NCI-H2081 treated with DMSO at 0.1 percent for 48 hours (cell line): ENCODE data around the gene SUPT20HL2.
"Not testable (repeated sequence)": the region's sequence is repeated elsewhere in the genome, so short reads cannot be mapped to it uniquely, and the experiment has no call there.

Experiments
- DNase-seq: peaks from one replicate; lab custom pipeline; 2025; lab: John Stamatoyannopoulos, UW

Gene SUPT20HL2

GRCh38 chrX:24314019-24314635 lies at the start of gene SUPT20HL2:
Gene SUPT20HL2, minus strand, starts transcription at chrX:24314069. Its CDS starts 754 bp downstream, at chrX:24313315.
- no peak for DNase-seq

DNA sequence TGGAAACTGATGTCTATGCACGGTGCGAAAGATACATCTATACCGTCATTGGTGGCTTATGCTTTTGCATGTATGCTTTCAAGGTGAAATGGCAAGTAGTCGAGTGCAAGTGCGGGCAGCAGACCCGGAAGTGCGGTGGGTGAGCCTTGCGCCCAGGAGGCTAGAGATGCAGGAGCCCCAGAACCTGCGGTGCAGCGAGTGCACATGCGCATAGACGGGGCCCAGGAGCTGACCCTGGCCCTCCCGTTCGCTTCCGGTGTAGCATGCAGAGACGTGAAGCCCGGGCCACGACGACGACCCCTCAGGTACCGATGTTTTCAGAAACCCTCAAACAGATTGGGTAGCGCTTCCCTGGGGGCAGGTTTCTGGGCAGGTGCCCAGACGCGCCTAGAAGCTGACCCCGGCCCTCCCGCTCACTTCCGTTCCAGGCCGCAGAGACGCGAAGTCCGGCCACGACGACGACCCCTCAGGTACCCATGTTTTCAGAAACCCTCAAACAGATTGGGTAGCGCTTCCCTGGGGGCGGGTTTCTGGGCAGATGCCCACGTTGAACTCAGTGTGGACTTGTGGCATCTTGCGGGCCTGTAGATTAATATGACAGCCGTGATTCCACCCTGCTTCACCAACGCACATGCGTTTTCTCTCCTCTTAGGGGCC lies 48.3 kb upstream of the SUPT20HL2 start:
- not testable (repeated sequence) for DNase-seq

DNA sequence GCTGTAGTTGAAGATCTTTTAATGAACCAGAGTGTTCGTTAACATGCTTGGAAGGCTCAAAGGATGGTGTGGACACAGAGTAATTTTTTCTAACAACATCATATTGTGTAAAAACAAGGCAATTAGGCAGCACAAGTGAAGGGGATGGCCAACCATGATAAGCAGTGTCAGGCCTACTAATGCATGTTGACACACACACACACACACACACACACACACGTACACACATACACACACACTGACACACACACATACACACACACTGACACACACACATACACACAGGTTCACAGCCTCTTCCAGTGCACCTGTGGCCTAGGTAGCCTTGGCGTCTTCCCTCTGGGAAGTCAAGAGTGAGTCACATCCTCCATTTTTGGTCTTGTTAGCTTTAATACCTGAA lies 46.4 kb upstream of the SUPT20HL2 start, which contains the start of gene SUPT20HL1:
Gene SUPT20HL1, plus strand, starts transcription at position 368 of the 400 bp plus-strand sequence. CDS start 2,122 bp downstream, outside the sequence.
- no peak for DNase-seq

DNA sequence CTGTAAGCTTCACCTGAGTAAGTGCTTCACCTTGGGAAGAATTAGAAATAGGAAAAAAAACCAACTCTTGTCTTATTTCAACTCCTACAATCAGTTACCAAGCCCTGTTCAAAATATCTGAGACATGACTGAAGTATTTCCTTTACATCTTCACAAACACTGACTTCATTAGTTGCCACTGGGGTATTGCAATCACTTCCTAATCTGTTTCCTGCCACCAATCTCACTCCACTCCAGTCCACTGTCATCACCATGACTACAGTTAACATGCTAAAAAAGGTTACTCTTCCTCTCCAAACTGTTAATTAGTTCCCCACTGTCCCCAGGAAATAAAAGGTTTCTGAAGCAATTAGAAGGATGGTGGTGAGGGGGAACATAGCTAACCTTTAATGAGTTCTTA lies 43.2 kb upstream of the SUPT20HL2 start:
- no peak for DNase-seq

DNA sequence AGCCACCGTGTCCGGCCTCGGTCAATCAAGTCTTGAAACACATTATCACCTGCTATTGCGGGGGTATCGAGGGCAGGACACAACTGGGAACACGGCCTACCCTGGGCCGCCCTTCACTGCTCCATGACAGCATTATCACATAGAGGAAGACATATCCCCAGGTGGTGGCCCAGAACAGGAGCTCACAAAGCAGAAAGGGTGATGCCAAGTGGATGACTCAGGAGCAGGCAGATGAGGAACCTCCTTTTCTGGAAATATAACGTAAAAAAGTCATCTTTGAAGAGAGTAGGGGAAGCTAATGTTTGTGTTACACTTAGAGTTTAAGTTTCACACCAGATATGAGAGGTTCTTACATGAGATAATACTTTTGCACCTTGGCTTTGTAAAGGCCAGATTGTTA lies 41.2 kb upstream of the SUPT20HL2 start:
- no peak for DNase-seq

DNA sequence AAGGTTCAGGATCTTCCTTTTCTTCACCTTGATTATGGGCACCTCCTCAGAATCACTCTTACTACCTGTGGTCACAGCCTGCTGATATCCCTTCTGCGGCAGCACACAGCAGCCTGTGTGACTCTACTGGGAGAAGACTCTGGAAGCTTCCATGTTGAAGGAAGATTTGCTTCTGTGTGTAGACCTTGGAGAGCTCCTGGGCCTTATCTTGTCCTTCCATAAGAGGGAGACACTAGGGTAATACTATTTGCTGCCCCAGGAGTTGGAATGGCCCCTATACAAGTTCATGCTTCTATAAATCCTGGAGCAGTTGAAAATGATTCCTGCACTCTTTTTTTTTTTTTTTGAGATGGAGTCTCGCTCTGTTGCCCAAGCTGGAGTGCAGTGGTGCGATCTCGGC lies 36.3 kb upstream of the SUPT20HL2 start:
- DNase-seq, result no peak

- DNase-seq, result no peak
Measured at GRCh38 chrX:24347881-24348280, 34.0 kb upstream of the SUPT20HL2 start.

- DNase-seq, result no peak
Measured at GRCh38 chrX:24343719-24344118, 29.9 kb upstream of the SUPT20HL2 start.

DNA sequence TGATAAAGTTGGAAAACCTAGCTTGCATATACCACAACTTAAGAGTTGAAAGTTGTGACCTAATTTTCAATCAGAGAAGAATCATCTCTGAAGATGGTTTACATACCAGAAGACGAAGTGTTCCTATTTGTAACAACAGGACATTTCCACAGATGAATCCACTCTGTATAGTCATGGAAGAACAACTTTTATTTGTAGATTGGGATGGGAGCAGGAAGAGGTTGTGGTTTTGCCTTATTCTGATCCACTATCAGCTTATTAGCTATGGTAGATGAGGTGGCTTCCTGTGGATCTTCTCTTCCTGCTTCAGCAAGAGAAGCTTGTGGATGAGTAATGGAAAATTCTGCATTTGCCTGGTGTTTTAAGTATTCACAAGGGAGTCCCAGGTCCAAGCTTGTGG lies 27.9 kb upstream of the SUPT20HL2 start:
- DNase-seq, result no peak

GRCh38 chrX:24340501-24340900 lies 26.6 kb upstream of the SUPT20HL2 start:
- no peak for DNase-seq

DNA sequence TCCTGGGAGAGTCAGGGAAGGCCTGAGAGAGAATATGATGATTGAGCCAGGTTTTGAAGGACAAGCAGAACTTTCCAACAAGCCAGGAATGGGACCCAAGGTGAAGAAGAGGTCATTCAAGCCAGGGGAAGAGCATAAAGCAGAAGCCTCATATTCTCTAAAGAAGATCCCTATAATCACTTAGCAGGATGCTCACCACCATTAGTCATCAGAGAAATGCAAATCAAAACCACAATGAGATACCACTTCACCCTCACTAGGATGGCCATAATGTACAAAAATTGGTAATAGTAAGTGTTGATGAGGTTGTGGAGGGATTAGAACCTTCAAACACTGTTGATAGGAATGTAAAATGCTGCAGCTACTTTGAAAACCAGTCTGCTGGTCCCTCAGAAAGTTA lies 26.0 kb upstream of the SUPT20HL2 start:
- DNase-seq, result no peak

- no peak for DNase-seq
Measured at GRCh38 chrX:24335871-24336270, 22.0 kb upstream of the SUPT20HL2 start.

DNA sequence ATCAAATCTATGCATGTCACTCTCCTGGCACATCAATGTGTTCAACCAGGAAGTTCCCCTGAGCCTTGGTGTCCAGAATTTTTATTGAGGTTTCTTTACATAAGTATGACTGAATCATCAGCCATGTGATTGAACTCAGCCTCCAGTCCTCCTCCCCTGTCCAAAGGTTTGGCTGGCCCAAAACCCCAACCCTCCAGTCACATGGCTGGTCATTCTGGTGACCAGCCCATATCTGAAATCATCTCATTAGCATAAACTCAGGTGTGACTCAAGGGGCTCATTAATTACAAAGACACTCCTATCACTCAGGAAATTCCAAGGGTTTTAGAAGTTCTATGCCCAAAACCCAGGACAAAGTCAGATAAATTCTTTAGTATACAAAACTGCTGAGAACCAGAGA lies 20.6 kb upstream of the SUPT20HL2 start:
- DNase-seq, result no peak

DNA sequence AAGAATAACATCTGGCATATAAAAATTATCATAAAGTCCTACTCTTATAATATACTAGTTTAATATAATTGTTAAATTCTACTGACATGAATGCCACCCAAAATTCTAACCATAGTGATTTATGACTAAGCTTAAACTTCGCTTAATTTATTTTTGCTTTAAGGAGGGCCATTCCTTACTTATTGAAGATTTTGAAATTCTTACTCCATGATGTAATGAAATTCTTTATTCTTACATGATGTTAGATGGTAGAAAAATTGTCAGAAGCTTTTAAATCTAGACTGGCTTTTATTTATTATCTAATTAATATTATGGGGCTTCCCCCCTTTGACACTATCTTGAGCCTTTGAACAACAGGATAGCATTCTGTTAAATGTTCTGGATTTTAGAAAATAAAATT lies 19.5 kb upstream of the SUPT20HL2 start:
- DNase-seq, result no peak

DNA sequence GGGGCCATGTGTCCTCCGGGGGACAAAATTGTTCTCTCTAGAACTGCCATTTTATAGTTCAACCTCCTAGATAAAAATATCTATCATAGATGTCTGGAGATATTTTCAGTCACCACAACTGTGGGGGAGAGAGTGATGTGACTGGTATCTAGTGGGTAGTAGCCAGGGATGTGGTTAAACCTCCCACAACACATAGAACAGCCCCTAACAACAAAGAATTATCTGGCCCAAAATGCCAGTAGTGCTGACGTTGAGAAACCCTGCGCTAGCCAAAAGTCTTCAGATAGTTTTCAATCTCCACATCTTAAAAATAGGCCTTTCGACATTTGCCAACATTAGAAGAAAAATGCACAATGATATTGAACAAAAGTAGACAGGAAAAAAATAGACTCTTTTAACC lies 19.0 kb upstream of the SUPT20HL2 start:
- DNase-seq, result no peak

DNA sequence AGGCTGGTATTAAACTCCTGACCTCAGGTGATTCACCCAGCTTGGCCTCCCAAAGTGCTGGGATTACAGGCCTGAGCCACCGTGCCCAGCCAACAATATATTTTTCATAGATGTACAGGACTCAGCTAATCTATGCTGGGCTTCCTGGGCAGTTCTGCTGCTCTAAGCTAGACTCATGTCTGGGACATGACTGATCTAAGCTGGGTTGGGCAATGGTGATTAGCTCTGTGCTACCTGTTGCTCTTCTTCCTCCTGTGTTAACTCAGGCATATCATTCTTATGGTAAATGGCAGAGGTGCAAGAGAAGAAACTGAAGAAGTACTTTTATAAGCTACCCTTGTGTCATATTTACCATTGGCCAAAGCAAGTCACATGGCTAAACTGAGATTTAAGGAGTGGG lies 11.4 kb upstream of the SUPT20HL2 start:
- no peak for DNase-seq

- no peak for DNase-seq
Measured at GRCh38 chrX:24321741-24322395, 8.0 kb upstream of the SUPT20HL2 start.

DNA sequence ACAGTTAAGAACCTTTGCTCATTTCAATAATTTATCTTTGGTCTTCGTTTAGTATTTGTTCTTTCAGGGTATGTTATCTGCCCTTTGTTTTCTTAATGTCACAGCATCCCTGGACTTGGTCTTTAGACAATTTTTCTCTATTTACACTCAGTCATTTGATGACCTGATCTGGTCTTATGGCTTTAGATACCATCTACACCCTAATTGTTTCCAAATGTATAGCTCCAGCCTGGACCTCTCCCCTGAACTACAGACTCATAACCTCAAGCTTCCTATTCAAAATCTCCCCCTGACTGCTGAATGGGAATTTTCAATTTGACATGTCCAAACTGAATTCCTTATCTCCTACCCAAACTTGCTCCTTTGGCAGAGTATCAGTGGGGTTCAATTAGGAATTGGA lies 3.7 kb upstream of the SUPT20HL2 start:
- no peak for DNase-seq

GRCh38 chrX:24316111-24316510 lies 2.2 kb upstream of the SUPT20HL2 start:
- DNase-seq, result no peak

GRCh38 chrX:24312249-24312607 lies 1.6 kb downstream of the SUPT20HL2 start:
- not testable (repeated sequence) for DNase-seq

- not testable (repeated sequence) for DNase-seq
Measured at GRCh38 chrX:24311507-24312248, 2.2 kb downstream of the SUPT20HL2 start.

DNA sequence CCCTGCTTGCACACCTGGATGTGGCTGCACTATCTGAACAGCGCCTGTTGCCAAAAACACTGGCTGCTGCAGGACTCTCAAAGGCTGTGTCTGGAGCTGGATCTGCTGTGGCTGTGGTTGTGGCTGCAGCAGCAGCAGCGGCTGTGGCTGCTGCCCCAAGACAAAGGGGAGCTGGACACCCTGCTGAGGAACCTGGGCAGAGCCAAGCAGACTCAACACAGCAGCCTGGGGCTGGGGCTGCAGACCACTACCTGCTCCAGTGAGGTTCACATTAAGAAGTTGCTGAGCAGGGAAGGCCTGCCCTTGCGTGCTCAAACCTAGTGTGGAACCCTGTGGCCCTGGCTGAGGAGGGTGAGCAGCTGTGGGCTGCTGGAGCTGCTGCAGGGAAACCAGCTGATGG lies 3.0 kb downstream of the SUPT20HL2 start:
- DNase-seq, result not testable (repeated sequence)
